Sigmoid colon (tissue), 4 donors: ENCODE measurements around the gene CTNND2.

Experiments used
- CTCF ChIP-seq, 4 experiments: fragments of 450-650 bp in 3 of 4; fragments of 200-600 bp in 1 of 4; IDR thresholded peaks; one replicate each; pipeline ENCODE4 v1.5.1; 2016 to 2019; ENCODE audit warnings: antibody characterized with exemption in 4 of 4, mild to moderate bottlenecking in 3 of 4, moderate library complexity in 2 of 4
- POLR2A ChIP-seq, 2 donors: fragments of 450-650 bp; IDR thresholded peaks; one replicate each; pipeline ENCODE4 v1.6.1; 2016; ENCODE audit warnings: antibody characterized with exemption in 2 of 2, mild to moderate bottlenecking in 2 of 2, moderate library complexity in 2 of 2
- POLR2AphosphoS5 ChIP-seq, 4 donors: sonication (generic); formaldehyde crosslinking; IDR thresholded peaks; one replicate each; pipeline ENCODE4 v1.6.1; 2017; ENCODE audit warnings: antibody characterized with exemption in 4 of 4

DNA sequence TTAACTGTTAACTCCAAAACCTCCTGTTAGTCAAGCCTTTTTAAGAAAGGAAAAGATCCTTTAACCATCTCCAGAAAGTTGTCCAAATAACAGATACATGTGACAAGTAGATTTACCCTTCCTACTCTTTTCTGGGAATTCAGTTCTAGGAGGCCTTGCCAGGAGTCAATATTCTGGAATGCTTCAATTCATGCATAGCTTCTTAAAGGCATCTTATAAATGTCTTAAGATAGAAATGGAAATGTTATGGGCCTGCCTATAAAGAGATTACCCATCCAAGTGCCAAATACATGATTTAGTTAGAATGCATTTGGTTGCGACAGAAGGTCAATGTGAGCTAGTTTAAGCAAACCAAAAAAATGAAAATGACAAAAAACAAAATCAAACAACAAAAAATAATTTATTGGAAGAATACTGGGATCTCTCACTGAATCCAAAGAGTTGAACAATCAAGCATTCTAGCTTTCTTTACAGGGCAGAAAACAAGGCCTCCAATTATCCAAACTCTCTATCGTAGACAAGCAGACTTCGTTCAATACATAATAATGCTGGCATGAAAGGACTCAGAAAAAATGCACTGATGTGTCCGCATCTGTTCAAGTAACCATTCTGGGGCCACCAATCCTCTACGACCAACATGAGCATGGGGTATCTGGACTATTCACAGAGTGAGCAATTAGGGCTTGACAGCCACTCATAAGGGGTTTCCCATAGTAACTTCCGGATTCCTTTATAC lies 188.6 kb downstream of the CTNND2 start:
- TF ChIP-seq CTCF (IDR thresholded peaks at IDR 0.05) = no peak
- TF ChIP-seq POLR2AphosphoS5 (IDR thresholded peaks at IDR 0.05) = no peak
- TF ChIP-seq POLR2A (IDR thresholded peaks at IDR 0.05) = no peak
